HG03354 (cell line): ENCODE measurements around the gene BAZ2B.
A peak's percentile ranks its signal among the peaks of the same experiment; 100 is the strongest.

Experiments
- ATAC-seq: cut with Tn5 transposase; IDR thresholded peaks from one replicate; pipeline ENCODE4 v1.9.1; 2021; ENCODE audit warnings: mild to moderate bottlenecking; ENCODE audit not compliant: unreplicated experiment, poor library complexity, severe bottlenecking

Gene BAZ2B

GRCh38 chr2:159617100-159617499, 752 bp upstream of the BAZ2B start:
- ATAC-seq = no peak

GRCh38 chr2:159615367-159616285, 722 bp downstream of the BAZ2B start:
- ATAC-seq = peak; percentile 71

GRCh38 chr2:159614534-159615366, 1.6 kb downstream of the BAZ2B start:
- no peak for ATAC-seq

- no peak for ATAC-seq
These were observed 2.6 kb downstream of the BAZ2B start for GRCh38 chr2:159613651-159614285.

GRCh38 chr2:159613091-159613490, 3.3 kb downstream of the BAZ2B start:
- ATAC-seq = no peak

GRCh38 chr2:159612255-159612901, 4.0 kb downstream of the BAZ2B start:
- no peak for ATAC-seq

- ATAC-seq = no peak
These were observed 6.4 kb downstream of the BAZ2B start for GRCh38 chr2:159609811-159610549.

- no peak for ATAC-seq
These were observed 7.5 kb downstream of the BAZ2B start for GRCh38 chr2:159608723-159609308.

- ATAC-seq = no peak
These were observed 8.2 kb downstream of the BAZ2B start for GRCh38 chr2:159608108-159608507.

GRCh38 chr2:159606287-159606686, 10.1 kb downstream of the BAZ2B start:
- ATAC-seq = no peak

GRCh38 chr2:159605441-159606178, 10.7 kb downstream of the BAZ2B start:
- ATAC-seq = no peak

- ATAC-seq = no peak
These were observed 12.2 kb downstream of the BAZ2B start for GRCh38 chr2:159604159-159604558.

- ATAC-seq = no peak
These were observed 15.6 kb downstream of the BAZ2B start for GRCh38 chr2:159600752-159601151.

- ATAC-seq = no peak
These were observed 20.8 kb downstream of the BAZ2B start for GRCh38 chr2:159595410-159596046.

GRCh38 chr2:159592441-159592840, 23.9 kb downstream of the BAZ2B start:
- no peak for ATAC-seq

- no peak for ATAC-seq
These were observed 25.1 kb downstream of the BAZ2B start for GRCh38 chr2:159591221-159591620.

GRCh38 chr2:159589286-159589685, 27.1 kb downstream of the BAZ2B start:
- ATAC-seq = no peak

GRCh38 chr2:159586034-159586433, 30.3 kb downstream of the BAZ2B start:
- ATAC-seq = no peak
